HEK293 (cell line): Measurements from ENCODE around the gene ZNF835.

Source experiments
- CTCF ChIA-PET: fragments of 350-600 bp; formaldehyde crosslinking; extraction: SDS; loops from one replicate; lab custom pipeline; 2021; ENCODE audit warnings: antibody characterized with exemption; lab: Yijun Ruan, JAX
- POLR2A ChIA-PET: fragments of 300-600 bp; formaldehyde crosslinking; extraction: SDS; loops from one replicate; lab custom pipeline; 2020; ENCODE audit warnings: antibody characterized with exemption, inconsistent platforms; lab: Yijun Ruan, JAX
- H3K27ac ChIP-seq: fragments of 200-500 bp; sonication (Bioruptor generic); 2 replicates; pipeline ENCODE4 v1.5.1; 2014; ENCODE audit warnings: low read depth, low read length, control low read depth, inconsistent platforms; ENCODE audit errors: extremely low read depth
- H3K36me3 ChIP-seq, 2 experiments: fragments of 200-500 bp in 1 of 2; sonication (Bioruptor generic) in 1 of 2; 1 replicate in 1 of 2; 2 replicates in 1 of 2; pipeline ENCODE4 v1.5.1; 2014 to 2017; ENCODE audit warnings: inconsistent platforms in 2 of 2, low read length in 2 of 2; ENCODE audit not compliant: control insufficient read depth in 2 of 2, insufficient read depth in 1 of 2
- H3K4me1 ChIP-seq: fragments of 200-500 bp; sonication (Bioruptor generic); 2 replicates; pipeline ENCODE4 v1.5.1; 2014; ENCODE audit warnings: mild to moderate bottlenecking, low read length, inconsistent platforms; ENCODE audit not compliant: control insufficient read depth, insufficient read depth
- H3K4me3 ChIP-seq: 2 replicates; pipeline ENCODE4 v1.5.1; 2011; ENCODE audit warnings: low read depth, mild to moderate bottlenecking, control low read depth, low read length, moderate library complexity
- H3K9me3 ChIP-seq: fragments of 200-500 bp; sonication (Bioruptor generic); 2 replicates; pipeline ENCODE4 v1.5.1; 2014; ENCODE audit warnings: low read depth, low read length, inconsistent platforms; ENCODE audit not compliant: control insufficient read depth, insufficient read depth
- GFI1B ChIP-seq: fragments of 450-650 bp; formaldehyde crosslinking; IDR thresholded peaks from 2 replicates; pipeline ENCODE4 v1.5.1; 2016; ENCODE audit warnings: missing biosample characterization, missing genetic modification characterization
- HOXA7 ChIP-seq: sonication (generic); formaldehyde crosslinking; IDR thresholded peaks from 2 replicates; pipeline ENCODE4 v1.8.1; 2022; ENCODE audit warnings: missing genetic modification reagents, borderline replicate concordance
- HOXD13 ChIP-seq: sonication (generic); formaldehyde crosslinking; IDR thresholded peaks from 2 replicates; pipeline ENCODE4 v1.8.0; 2022; ENCODE audit warnings: missing genetic modification reagents, borderline replicate concordance
- MEIS1 ChIP-seq: sonication (generic); formaldehyde crosslinking; IDR thresholded peaks from 2 replicates; pipeline ENCODE4 v1.8.1; 2022; ENCODE audit warnings: missing genetic modification reagents, mild to moderate bottlenecking, borderline replicate concordance
- PRDM4 ChIP-seq: fragments of 450-650 bp; formaldehyde crosslinking; IDR thresholded peaks from 2 replicates; pipeline ENCODE4 v1.5.1; 2017; ENCODE audit warnings: missing biosample characterization, missing genetic modification characterization
- SCRT1 ChIP-seq: fragments of 450-650 bp; formaldehyde crosslinking; IDR thresholded peaks from 2 replicates; pipeline ENCODE4 v1.5.1; 2016; ENCODE audit warnings: missing biosample characterization, missing genetic modification characterization, borderline replicate concordance
- SP3 ChIP-seq: fragments of 450-650 bp; formaldehyde crosslinking; IDR thresholded peaks from 2 replicates; pipeline ENCODE4 v1.5.1; 2016; ENCODE audit warnings: missing biosample characterization, missing genetic modification characterization
- ZNF239 ChIP-seq: fragments of 450-650 bp; formaldehyde crosslinking; IDR thresholded peaks from 2 replicates; pipeline ENCODE4 v1.5.1; 2016; ENCODE audit warnings: missing biosample characterization, missing genetic modification characterization
- ZNF266 ChIP-seq: fragments of 450-650 bp; formaldehyde crosslinking; IDR thresholded peaks from 2 replicates; pipeline ENCODE4 v1.5.1; 2016; ENCODE audit warnings: missing biosample characterization, missing genetic modification characterization, low read depth
- ZNF341 ChIP-seq: fragments of 450-650 bp; formaldehyde crosslinking; IDR thresholded peaks from 2 replicates; pipeline ENCODE4; 2016; ENCODE audit warnings: low read depth, missing biosample characterization, missing genetic modification characterization
- ZNF658 ChIP-seq: fragments of 450-650 bp; formaldehyde crosslinking; IDR thresholded peaks from 2 replicates; pipeline ENCODE4; 2016; ENCODE audit warnings: missing biosample characterization, missing genetic modification characterization
- ZNF776 ChIP-seq: fragments of 450-650 bp; formaldehyde crosslinking; IDR thresholded peaks from 2 replicates; pipeline ENCODE4 v1.5.0; 2017; ENCODE audit warnings: missing biosample characterization, missing genetic modification characterization, borderline replicate concordance
- ZSCAN5A ChIP-seq: fragments of 450-650 bp; formaldehyde crosslinking; IDR thresholded peaks from 2 replicates; pipeline ENCODE4 v1.5.1; 2016; ENCODE audit warnings: missing biosample characterization, missing genetic modification characterization
- TF ChIP-seq, protein P1 (sequence below): fragments of 450-650 bp; IDR thresholded peaks from 2 replicates; pipeline ENCODE4 v1.5.1; 2018; ENCODE audit warnings: missing biosample characterization, missing genetic modification characterization
- TF ChIP-seq, protein P2 (sequence below): fragments of 450-650 bp; formaldehyde crosslinking; IDR thresholded peaks from 2 replicates; pipeline ENCODE4 v1.5.1; 2016; ENCODE audit warnings: missing biosample characterization, missing genetic modification characterization
- TF ChIP-seq, protein P3 (sequence below): fragments of 450-650 bp; formaldehyde crosslinking; IDR thresholded peaks from 2 replicates; pipeline ENCODE4 v1.5.1; 2017; ENCODE audit warnings: missing biosample characterization, missing genetic modification characterization

Gene ZNF835

DNA sequence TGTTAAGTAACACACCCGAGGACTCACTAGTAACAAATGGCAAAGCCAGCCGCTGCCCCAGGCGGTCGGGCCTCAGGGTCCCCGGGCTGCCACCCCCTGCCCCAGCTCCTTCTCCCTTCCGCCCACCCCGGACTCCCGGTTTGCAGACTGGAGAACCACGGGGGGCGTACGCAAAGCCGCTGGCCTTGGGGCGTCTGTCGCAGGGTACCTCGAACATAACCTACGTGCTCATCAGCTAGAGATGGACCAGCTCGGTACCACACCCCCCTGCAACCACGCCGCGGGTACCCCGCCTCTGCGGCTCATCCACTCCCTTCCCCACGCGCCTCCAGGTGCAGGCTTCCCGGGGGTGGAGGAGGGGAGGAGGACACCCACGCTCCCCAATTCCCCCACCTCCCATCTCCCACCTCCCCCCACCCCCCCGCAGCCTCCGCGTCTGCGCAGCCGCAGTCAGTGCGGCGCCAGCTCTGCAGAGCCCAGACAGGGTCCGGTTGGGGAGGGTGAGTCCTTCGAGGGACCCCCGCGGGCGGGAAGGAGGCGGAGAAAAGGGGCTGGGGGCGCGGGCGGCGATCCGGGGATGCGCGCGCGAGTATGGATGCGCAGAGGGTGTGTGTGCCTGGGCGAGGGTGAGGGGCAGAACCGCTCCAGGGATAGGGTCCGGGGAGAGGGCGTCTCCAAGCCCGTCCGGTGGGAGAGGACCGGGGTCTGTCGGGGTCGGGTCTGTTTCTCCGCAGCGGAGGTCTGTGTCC, 28.7 kb downstream of the ZNF835 start, which contains the start of gene SMIM17 (continued):
- TF ChIP-seq PRDM4 (tag by site-specific recombination) (no peak), ZNF239 (no peak), GFI1B (tag by site-specific recombination) (no peak)
- TF ChIP-seq, protein P1, sequence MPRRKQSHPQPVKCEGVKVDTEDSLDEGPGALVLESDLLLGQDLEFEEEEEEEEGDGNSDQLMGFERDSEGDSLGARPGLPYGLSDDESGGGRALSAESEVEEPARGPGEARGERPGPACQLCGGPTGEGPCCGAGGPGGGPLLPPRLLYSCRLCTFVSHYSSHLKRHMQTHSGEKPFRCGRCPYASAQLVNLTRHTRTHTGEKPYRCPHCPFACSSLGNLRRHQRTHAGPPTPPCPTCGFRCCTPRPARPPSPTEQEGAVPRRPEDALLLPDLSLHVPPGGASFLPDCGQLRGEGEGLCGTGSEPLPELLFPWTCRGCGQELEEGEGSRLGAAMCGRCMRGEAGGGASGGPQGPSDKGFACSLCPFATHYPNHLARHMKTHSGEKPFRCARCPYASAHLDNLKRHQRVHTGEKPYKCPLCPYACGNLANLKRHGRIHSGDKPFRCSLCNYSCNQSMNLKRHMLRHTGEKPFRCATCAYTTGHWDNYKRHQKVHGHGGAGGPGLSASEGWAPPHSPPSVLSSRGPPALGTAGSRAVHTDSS (tag by site-specific recombination): no peak

DNA sequence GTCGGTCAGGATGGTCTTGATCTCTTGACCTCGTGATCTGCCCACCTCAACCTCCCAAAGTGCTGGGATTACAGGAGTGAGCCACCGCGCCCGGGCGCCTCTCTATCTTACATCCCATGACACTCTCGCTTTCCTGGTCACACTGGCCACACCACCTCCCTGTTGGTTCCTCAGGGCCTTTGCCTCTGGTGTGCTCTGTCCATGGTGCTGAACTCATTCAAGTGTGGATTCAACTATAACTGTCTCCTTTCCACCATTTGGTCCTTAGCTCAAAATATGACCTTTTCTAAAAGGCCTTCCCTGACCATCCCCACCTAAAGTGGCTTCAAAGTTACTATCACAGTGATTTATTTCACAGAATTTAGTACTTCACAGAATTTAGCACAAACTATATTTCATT, 32.3 kb downstream of the ZNF835 start:
- POLR2A ChIA-PET: interaction anchor here (0.7 kb wide), 1 partner anchor 275 kb away, joined by 3 read pairs; no protein-coding TSS in a partner anchor
- no peaks in the 10 kb centered on the region for H3K36me3 ChIP-seq
- TF ChIP-seq, protein P2, sequence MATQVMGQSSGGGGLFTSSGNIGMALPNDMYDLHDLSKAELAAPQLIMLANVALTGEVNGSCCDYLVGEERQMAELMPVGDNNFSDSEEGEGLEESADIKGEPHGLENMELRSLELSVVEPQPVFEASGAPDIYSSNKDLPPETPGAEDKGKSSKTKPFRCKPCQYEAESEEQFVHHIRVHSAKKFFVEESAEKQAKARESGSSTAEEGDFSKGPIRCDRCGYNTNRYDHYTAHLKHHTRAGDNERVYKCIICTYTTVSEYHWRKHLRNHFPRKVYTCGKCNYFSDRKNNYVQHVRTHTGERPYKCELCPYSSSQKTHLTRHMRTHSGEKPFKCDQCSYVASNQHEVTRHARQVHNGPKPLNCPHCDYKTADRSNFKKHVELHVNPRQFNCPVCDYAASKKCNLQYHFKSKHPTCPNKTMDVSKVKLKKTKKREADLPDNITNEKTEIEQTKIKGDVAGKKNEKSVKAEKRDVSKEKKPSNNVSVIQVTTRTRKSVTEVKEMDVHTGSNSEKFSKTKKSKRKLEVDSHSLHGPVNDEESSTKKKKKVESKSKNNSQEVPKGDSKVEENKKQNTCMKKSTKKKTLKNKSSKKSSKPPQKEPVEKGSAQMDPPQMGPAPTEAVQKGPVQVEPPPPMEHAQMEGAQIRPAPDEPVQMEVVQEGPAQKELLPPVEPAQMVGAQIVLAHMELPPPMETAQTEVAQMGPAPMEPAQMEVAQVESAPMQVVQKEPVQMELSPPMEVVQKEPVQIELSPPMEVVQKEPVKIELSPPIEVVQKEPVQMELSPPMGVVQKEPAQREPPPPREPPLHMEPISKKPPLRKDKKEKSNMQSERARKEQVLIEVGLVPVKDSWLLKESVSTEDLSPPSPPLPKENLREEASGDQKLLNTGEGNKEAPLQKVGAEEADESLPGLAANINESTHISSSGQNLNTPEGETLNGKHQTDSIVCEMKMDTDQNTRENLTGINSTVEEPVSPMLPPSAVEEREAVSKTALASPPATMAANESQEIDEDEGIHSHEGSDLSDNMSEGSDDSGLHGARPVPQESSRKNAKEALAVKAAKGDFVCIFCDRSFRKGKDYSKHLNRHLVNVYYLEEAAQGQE (tag by site-specific recombination): peak; percentile 93
- TF ChIP-seq ZNF341 (no peak), ZNF776 (tag by site-specific recombination) (no peak)
- CTCF ChIA-PET: no interaction called here
- H3K27ac ChIP-seq: no peak overlapping the region
- no peaks in the 10 kb centered on the region for H3K4me1 ChIP-seq
- H3K9me3 ChIP-seq: no peaks in the 10 kb centered on the region; the same call in none of the 2 replicates
- H3K4me3 ChIP-seq: no peak overlapping the region

- no peaks in the 10 kb centered on the region; the same call in none of the 2 replicates for H3K9me3 ChIP-seq
- ChIA-PET POLR2A (interaction anchor here (0.6 kb wide), 1 partner anchor 43 kb away, joined by 3 read pairs; no protein-coding TSS in a partner anchor), CTCF (interaction anchor here (0.5 kb wide), 2 partner anchors 387 to 743 kb away, joined by 3 to 4 read pairs; no protein-coding TSS in a partner anchor)
- H3K4me3 ChIP-seq: no peak overlapping the region
- H3K36me3 ChIP-seq: no peaks in the 10 kb centered on the region
- H3K27ac ChIP-seq: no peak overlapping the region
- no peaks in the 10 kb centered on the region for H3K4me1 ChIP-seq
- TF ChIP-seq SCRT1 (tag by site-specific recombination) (no peak), ZNF266 (no peak), ZSCAN5A (tag by site-specific recombination) (no peak), HOXA7 (CRISPR knock-in tag) (peak; percentile 96), ZNF658 (tag by site-specific recombination) (no peak), HOXD13 (CRISPR knock-in tag) (peak; percentile 99), MEIS1 (CRISPR knock-in tag) (peak; percentile 94), SP3 (tag by site-specific recombination) (no peak)
- TF ChIP-seq, protein P2 (tag by site-specific recombination): peak; percentile 100
- TF ChIP-seq, protein P3, sequence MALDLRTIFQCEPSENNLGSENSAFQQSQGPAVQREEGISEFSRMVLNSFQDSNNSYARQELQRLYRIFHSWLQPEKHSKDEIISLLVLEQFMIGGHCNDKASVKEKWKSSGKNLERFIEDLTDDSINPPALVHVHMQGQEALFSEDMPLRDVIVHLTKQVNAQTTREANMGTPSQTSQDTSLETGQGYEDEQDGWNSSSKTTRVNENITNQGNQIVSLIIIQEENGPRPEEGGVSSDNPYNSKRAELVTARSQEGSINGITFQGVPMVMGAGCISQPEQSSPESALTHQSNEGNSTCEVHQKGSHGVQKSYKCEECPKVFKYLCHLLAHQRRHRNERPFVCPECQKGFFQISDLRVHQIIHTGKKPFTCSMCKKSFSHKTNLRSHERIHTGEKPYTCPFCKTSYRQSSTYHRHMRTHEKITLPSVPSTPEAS (tag by site-specific recombination): no peak
Observed at GRCh38 chr19:56637976-56638555, 33.5 kb downstream of the ZNF835 start.
